NCI-H146 (cell line): ENCODE results near the gene CYSRT1.

Experiments used
- DNase-seq: peaks from one replicate; lab custom pipeline; 2025; lab: John Stamatoyannopoulos, UW

The CYSRT1 gene

GRCh38 chr9:137224830-137225694 lies at the start of gene CYSRT1:
Gene CYSRT1 (plus strand): TSS chr9:137225174. CDS start chr9:137225622, 448 bp downstream.
- no peak for DNase-seq

DNA sequence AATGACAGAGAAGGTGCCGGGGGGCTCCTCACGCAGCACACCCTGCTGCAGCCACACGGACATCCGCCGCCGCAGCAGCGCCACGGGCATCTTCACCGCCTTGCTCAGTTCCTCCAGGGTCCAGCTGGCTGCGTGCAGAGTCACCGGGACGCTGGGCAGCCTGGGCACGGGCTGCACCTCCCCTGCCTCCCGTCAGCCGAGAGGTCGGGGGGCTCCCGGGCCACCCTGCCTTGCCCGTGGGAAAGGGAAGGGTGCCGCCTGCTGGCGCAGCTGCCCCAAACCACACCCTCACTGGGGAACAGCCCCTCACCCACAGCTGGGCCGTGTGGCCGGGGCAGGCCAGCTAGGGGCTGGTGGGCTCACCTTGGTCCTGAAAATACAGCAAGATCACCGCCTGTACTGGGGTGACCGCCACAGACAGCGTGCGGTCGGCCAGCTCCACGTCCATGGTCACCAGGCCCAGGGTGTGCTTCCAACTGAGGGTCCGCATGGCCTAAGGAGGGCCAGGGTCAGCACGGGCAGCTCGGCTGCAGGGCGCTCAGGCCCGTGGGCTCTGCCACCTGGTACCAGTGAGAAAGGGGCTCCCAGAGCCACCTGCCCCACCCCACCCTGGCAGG lies 49.5 kb upstream of the CYSRT1 start:
- no peak for DNase-seq

DNA sequence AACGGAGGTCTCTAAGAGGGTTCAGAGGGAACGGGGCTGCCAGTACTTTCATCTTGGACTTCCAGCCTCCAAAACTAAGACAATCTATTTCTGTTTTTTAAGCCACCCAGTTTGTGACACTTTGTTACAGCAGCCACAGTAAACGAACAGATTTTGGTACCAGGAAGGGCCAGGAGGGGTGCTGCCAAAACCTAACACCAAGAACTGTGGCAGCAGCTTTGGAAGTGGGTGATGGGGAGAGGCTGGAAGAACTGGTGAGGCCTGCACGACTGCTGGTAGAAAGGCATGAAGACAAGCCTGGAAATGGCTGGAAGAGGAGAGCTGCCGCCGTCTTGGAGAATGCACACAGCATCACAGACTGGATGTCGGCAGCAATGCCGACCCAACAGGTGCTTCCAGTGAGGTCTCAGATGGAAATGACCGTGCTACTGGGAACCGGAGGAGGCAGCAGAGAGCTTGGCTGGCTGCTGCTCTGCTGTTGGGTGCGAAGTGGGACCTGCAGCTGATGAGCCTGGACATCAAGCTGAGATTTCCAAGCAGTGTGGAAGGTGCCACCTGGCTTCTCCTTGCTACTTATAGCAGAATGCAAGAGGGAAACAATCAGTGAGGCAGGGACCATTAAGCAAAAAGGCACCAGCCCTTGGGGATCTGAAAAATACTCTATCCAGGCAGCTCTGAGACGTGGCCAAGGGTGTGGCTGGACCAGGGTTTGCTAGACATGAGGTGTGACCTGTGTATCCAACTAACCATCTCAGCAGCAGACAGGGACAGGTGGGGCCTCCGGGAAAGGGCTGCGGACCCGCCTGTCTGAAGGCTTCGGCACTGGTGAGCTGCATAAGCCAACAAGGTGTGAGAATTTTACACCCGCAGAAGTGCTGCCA lies 48.4 kb upstream of the CYSRT1 start:
- DNase-seq = peak; percentile 68

DNA sequence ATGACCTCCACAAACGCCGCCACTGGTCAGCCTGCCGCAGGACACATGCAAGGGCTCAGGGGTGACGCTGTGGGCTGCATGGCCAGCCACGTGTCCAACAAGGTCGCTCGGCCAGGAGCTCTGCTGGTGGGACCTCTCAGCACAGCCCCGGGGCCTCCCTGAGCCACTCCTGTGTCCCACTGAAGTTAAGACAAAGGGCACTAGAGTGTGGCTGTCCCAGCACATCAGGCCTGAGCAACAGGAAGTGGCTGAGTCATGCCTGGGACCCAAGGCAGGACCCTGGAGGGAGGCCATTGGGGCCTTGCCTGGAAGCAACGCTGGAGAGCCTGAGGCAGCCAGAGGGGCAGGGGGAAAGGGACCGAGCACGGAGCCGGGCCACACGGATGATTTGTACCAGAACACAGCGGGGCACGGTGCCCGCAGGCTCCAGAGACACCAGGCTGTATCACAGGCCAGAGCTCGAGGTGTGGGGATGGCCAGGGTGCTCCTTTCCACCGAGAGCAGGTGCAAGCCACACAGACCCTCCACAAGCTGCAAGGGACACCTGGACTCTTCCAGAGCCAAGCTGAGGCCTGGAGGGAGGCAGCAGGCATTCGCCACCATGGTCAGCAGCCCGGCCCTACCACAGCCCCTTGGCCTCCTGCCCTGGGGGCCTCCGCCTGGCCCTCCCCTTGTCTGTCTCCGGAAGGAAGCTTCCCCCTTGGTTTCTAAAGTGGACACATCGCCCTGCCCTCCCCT lies 46.6 kb upstream of the CYSRT1 start:
- no peak for DNase-seq

GRCh38 chr9:137178939-137179630 lies 45.9 kb upstream of the CYSRT1 start:
- no peak for DNase-seq

- DNase-seq = no peak
Observed at GRCh38 chr9:137179761-137180160, 45.2 kb upstream of the CYSRT1 start.

- DNase-seq = no peak
Observed at GRCh38 chr9:137180491-137180890, 44.5 kb upstream of the CYSRT1 start.

DNA sequence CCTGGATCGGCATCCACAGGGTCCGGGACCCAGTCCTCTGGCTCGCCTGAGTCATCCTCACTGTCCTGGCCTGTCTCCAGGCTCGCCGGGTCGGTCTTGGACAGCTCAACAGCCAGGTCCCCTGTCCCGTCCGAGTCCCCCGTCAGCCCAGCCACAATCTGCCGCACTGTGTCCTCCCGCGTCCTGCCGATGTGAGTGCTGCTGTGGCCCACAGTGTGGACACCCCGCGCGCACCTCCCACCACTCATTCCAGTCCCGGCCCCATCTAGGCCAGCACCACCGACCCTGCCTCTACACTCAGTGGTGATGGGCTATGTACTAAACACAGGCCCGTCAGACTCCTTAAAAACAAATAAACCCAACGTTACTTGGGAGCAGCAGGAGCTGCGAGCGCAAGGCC lies 43.3 kb upstream of the CYSRT1 start:
- no peak for DNase-seq

- no peak for DNase-seq
Observed at GRCh38 chr9:137182836-137183235, 42.1 kb upstream of the CYSRT1 start.

DNA sequence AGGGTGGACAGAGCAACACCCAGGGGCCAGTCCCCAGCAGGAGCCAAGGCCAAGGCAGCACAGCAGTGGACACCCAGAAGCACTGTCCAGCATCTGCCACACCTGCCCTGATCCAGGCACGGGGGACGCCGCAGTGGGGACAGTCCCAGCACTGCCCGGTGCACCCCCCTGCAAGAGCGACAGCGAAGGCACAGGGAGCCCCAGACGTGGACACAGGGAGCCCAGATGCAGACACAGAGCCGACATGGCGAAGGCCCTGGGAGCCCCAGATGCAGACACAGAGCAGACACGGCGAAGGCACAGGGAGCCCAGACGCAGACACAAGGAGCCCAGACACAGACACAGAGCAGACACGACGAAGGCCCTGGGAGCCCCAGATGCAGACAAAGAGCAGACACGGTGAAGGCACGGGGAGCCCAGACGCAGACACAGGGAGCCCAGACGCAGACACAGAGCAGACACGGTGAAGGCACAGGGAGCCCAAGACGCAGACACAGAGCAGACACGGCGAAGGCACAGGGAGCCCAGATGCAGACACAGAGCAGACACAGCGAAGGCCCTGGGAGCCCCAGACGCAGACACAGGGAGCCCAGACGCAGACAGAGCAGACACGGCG lies 40.9 kb upstream of the CYSRT1 start:
- DNase-seq = no peak

DNA sequence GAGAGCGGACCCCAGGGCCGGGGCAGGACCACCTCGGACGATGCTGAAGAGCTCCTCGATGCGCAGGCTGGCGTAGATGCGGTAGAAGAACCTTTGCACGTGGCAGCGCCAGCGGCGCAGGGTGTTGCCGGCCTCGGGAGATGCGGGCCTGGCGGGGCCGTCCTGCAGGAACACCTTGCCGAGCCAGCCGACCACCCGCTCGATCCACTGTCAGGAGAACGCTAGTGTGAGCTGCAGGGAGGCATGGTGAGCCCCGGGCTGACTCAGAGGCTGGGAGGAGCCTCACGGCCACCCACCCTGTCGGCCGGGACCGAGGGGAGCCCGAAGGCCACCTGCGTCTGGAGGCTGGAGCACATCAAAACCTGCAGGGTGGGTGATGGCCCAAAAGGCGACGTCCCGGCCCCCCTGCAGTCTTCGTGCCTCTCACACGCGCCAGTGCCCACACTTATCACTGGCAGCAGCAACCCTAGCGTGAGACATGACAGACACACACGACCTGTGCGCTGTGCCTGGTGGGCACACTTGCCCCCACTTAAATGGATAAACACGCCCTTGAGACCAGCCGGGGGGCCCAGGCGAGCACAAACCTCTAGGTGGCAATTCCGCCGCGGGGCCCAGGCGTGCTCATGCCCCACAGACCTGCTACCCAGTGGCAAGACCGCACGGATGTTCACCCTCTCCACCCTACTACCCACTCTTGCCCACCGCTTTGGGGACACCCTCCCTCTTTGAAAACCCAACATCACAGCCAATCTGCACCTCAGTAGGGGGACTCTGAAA lies 39.9 kb upstream of the CYSRT1 start:
- DNase-seq = no peak

GRCh38 chr9:137185921-137186320 lies 39.1 kb upstream of the CYSRT1 start:
- DNase-seq = no peak

GRCh38 chr9:137186385-137186784 lies 38.6 kb upstream of the CYSRT1 start:
- no peak for DNase-seq

DNA sequence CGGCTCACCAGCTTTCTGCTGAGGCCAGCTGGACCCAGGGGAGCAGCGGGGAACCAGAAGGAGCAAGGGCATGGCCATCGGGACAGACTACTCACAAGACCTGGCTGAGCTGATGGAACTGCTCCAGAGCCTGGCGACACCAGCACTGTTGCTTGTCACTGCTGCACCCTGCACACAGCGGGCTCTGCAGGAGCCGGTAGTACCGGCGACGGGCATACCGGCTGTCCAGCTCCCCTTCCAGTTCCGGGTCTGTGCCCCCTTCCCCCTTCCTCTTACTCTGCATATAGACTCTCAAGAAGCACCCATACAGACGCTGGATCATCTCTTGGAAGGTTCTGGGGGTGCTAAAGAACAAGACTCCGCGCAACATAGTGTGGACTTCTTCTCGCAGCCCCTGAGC lies 37.6 kb upstream of the CYSRT1 start:
- no peak for DNase-seq

DNA sequence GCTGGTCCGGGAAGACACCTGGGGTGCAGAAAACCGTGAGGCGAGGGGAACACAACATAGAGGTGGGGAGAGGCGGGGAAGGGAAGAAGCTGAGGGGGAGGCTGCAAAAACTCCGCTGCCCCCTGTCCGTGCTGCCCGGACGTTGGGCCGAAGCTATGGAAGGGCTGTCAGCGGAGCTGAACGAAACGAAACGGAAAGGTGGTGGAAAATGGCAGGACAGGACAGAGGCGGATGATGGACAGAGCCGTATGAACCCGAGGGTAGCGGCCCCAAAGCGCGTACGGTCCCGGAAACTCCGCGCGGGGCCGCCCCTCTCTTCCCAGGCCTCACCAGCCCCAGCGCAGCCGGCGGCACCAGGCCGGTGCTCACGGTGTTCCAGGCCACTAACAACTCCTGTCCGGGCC lies 36.9 kb upstream of the CYSRT1 start:
- no peak for DNase-seq

GRCh38 chr9:137188490-137189296 lies 36.3 kb upstream of the CYSRT1 start, which contains the start of the genes ANAPC2 and SSNA1:
Gene ANAPC2 (minus strand): TSS chr9:137188560. CDS start chr9:137188532, 28 bp downstream.
Gene SSNA1 (plus strand): TSS chr9:137188676. CDS start chr9:137188727, 51 bp downstream.
- peak; percentile 86 for DNase-seq

DNA sequence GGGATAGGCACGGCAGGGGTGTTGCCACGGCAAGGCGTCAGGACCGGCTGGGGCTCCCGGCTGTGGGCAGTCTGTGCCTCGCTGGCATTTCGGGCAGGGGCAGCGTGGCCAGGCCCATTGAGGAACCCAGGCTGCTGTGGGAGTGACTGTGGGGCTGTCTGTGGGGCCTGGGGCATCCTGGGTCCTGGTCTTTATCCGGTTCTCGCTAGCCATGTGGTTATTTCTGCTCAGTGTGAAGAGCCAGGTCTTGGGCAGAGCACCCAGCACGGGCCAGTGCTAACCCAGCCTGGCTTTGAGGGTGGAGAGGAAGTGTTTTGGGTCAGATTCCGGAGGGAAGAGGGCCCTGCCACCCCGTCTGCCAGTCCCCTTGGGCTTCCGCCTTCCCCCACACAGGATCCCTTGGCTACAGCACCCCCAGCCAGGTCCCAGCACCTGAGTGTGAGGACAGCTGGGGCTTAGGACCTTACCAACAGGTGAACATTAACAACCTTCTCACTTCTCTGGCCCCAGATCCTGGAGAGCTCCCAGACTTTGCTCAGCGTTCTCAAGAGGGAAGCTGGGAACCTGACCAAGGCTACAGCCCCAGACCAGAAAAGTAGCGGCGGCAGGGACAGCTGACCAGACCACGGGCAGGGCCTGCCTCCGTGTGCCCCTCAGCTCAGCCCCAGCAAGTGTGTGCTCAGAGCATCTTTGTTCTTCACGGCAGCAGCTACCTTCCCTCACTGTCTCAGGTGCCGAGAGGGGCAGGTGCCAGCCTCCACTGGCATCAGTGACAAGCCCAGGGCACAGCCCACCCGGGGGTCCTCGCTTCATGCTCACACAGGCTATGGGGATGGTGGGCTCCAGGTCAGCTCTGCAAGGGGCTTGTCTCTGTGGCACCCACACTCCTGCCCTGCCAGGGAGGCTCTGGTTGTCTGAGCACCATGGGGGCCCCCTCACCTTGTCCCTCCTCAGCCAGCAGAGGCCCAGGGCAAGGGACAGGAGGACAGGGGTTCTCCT lies 35.4 kb upstream of the CYSRT1 start:
- no peak for DNase-seq
